ENCODE results near the gene SIRT7. TPM values are rescaled to one million over a fixed set of nuclear protein-coding genes. Genes with fewer than 3 reads are reported as not detected.

SIRT7 gene
- total and polyA plus RNA-seq, 4 donors: 14.7 to 43.4 (median 32.9) TPM

GRCh38 chr17:81916234-81917001, 1.6 kb downstream of the SIRT7 start:
- peaks cover 7 to 53% (median 13%) of the 10 kb centered on the region in 4 donors for H3K36me3 ChIP-seq (ENCODE audit: control insufficient read depth in 4 of 4, insufficient read depth in 4 of 4, low read length in 4 of 4)
- ATAC-seq (ENCODE audit: insufficient read depth, low FRiP score) (no peak), DNase-seq (no peak)
- TF ChIP-seq CTCF (IDR thresholded peaks at IDR 0.05; ENCODE audit: control extremely low read depth, extremely low read depth): no peak
- H3K27ac ChIP-seq (ENCODE audit: low read depth in 1 of 2, low read length in 1 of 2): no peak overlapping the region
- H3K9ac ChIP-seq (ENCODE audit: insufficient read depth in 1 of 2, low read length in 2 of 2): no peak overlapping the region
- H3K4me1 ChIP-seq (ENCODE audit: control insufficient read depth in 5 of 5, insufficient read depth in 5 of 5, low read length in 5 of 5): peaks cover 0 to 12% (median 4%) of the 10 kb centered on the region in 5 donors
- WGBS, 2 donors: 70 to 77% methylated on average over 21 of the region's 21 CpGs
- H3K27me3 ChIP-seq (ENCODE audit: control insufficient read depth in 3 of 3, insufficient read depth in 3 of 3, low read length in 2 of 3): no peaks in the 10 kb centered on the region
- H3K9me3 ChIP-seq (ENCODE audit: control insufficient read depth in 4 of 4, insufficient read depth in 3 of 4, low read length in 3 of 4): no peaks in the 10 kb centered on the region
- H3K4me3 ChIP-seq: no peak overlapping the region

- WGBS, 2 donors: 92% methylated on average over 12 of the region's 12 CpGs
- Histone ChIP-seq H3K27me3 (ENCODE audit: control insufficient read depth in 3 of 3, insufficient read depth in 3 of 3, low read length in 2 of 3) (no peaks in the 10 kb centered on the region), H3K36me3 (ENCODE audit: control insufficient read depth in 4 of 4, insufficient read depth in 4 of 4, low read length in 4 of 4) (peaks cover 7 to 47% (median 13%) of the 10 kb centered on the region in 4 donors), H3K9ac (ENCODE audit: insufficient read depth in 1 of 2, low read length in 2 of 2) (no peak overlapping the region), H3K27ac (ENCODE audit: low read depth in 1 of 2, low read length in 1 of 2) (no peak overlapping the region), H3K4me1 (ENCODE audit: control insufficient read depth in 5 of 5, insufficient read depth in 5 of 5, low read length in 5 of 5) (peaks cover 0 to 17% (median 6%) of the 10 kb centered on the region in 5 donors), H3K4me3 (no peak overlapping the region), H3K9me3 (ENCODE audit: control insufficient read depth in 4 of 4, insufficient read depth in 3 of 4, low read length in 3 of 4) (no peaks in the 10 kb centered on the region)
- no peak for DNase-seq
- TF ChIP-seq CTCF (IDR thresholded peaks at IDR 0.05; ENCODE audit: control extremely low read depth, extremely low read depth): no peak
- no peak for ATAC-seq (ENCODE audit: insufficient read depth, low FRiP score)
These were observed 2.6 kb downstream of the SIRT7 start for GRCh38 chr17:81915331-81915730.

- ATAC-seq (ENCODE audit: insufficient read depth, low FRiP score) (no peak), DNase-seq (no peak)
- no peak overlapping the region for H3K4me3 ChIP-seq
- H3K4me1 ChIP-seq (ENCODE audit: control insufficient read depth in 5 of 5, insufficient read depth in 5 of 5, low read length in 5 of 5): peaks cover 0 to 20% (median 10%) of the 10 kb centered on the region in 5 donors
- H3K9ac ChIP-seq (ENCODE audit: insufficient read depth in 1 of 2, low read length in 2 of 2): no peak overlapping the region
- no peak overlapping the region for H3K27ac ChIP-seq (ENCODE audit: low read depth in 1 of 2, low read length in 1 of 2)
- H3K27me3 ChIP-seq (ENCODE audit: control insufficient read depth in 3 of 3, insufficient read depth in 3 of 3, low read length in 2 of 3): no peaks in the 10 kb centered on the region
- peaks cover 5 to 40% (median 13%) of the 10 kb centered on the region in 4 donors for H3K36me3 ChIP-seq (ENCODE audit: control insufficient read depth in 4 of 4, insufficient read depth in 4 of 4, low read length in 4 of 4)
- TF ChIP-seq CTCF (IDR thresholded peaks at IDR 0.05; ENCODE audit: control extremely low read depth, extremely low read depth): no peak
- H3K9me3 ChIP-seq (ENCODE audit: control insufficient read depth in 4 of 4, insufficient read depth in 3 of 4, low read length in 3 of 4): no peaks in the 10 kb centered on the region
- WGBS, 2 donors: 96 to 98% methylated on average over 36 of the region's 36 CpGs
These were observed 3.7 kb downstream of the SIRT7 start for GRCh38 chr17:81914103-81914850.

All from lung (tissue), 12 donors.